Neural progenitor cell (in vitro differentiated cells): ENCODE results near the gene LBH. TPM values are rescaled to one million over a fixed set of nuclear protein-coding genes. Genes with fewer than 3 reads are reported as not detected.

ENCODE experiments used
- DNase-seq: peaks from one replicate; pipeline ENCODE4 v3.0.0-alpha.2; 2016; ENCODE audit warnings: low spot score
- H2AFZ ChIP-seq: fragments of 200-600 bp; sonication (generic); replicated peaks from 2 replicates; pipeline ENCODE4 v1.6.1; 2016; ENCODE audit warnings: antibody characterized with exemption
- H3F3A ChIP-seq: fragments of 200-600 bp; sonication (generic); 2 replicates; pipeline ENCODE4 v1.6.1; 2016; ENCODE audit warnings: antibody characterized with exemption, low read depth
- H3K27ac ChIP-seq: fragments of 200-600 bp; sonication (generic); 2 replicates; pipeline ENCODE4 v1.5.1; 2016; ENCODE audit warnings: mild to moderate bottlenecking
- H3K27me3 ChIP-seq: fragments of 200-600 bp; sonication (generic); 2 replicates; pipeline ENCODE4 v1.6.1; 2016; ENCODE audit warnings: mild to moderate bottlenecking, moderate library complexity
- H3K36me3 ChIP-seq: fragments of 200-600 bp; sonication (generic); 2 replicates; pipeline ENCODE4 v1.5.1; 2016
- H3K4me1 ChIP-seq: fragments of 200-600 bp; sonication (generic); 2 replicates; pipeline ENCODE4 v1.6.1; 2016; ENCODE audit warnings: mixed run types
- H3K4me2 ChIP-seq: fragments of 200-600 bp; sonication (generic); 2 replicates; pipeline ENCODE4 v1.6.1; 2016
- H3K4me3 ChIP-seq: fragments of 200-600 bp; sonication (generic); 2 replicates; pipeline ENCODE4 v1.5.1; 2016
- H3K79me2 ChIP-seq: fragments of 200-600 bp; sonication (generic); 2 replicates; pipeline ENCODE4 v1.6.1; 2016; ENCODE audit warnings: low read depth
- H3K9ac ChIP-seq: fragments of 200-600 bp; sonication (generic); 2 replicates; pipeline ENCODE4 v1.6.1; 2016
- H3K9me3 ChIP-seq: fragments of 200-600 bp; sonication (generic); 2 replicates; pipeline ENCODE4 v1.5.1; 2016; ENCODE audit warnings: low read depth
- H4K20me1 ChIP-seq: fragments of 200-600 bp; sonication (generic); 2 replicates; pipeline ENCODE4 v1.6.1; 2016; ENCODE audit warnings: low read depth
- H3K27ac Mint-ChIP-seq: 3 replicates; pipeline ENCODE4 v1.8.0; 2021; ENCODE audit warnings: mixed read lengths
- H3K27me3 Mint-ChIP-seq: 2 replicates; pipeline ENCODE4 v1.8.0; 2022; ENCODE audit warnings: low read depth, mild to moderate bottlenecking, inconsistent platforms, moderate library complexity, mixed read lengths; ENCODE audit not compliant: insufficient read depth
- H3K36me3 Mint-ChIP-seq: 3 replicates; pipeline ENCODE4 v1.8.0; 2021; ENCODE audit warnings: mixed read lengths
- H3K4me1 Mint-ChIP-seq: 3 replicates; pipeline ENCODE4 v1.8.0; 2021; ENCODE audit warnings: mixed read lengths
- H3K4me3 Mint-ChIP-seq: 3 replicates; pipeline ENCODE4 v1.8.0; 2021; ENCODE audit warnings: mild to moderate bottlenecking, moderate library complexity, mixed read lengths
- H3K9me3 Mint-ChIP-seq: 3 replicates; pipeline ENCODE4 v1.8.0; 2020; ENCODE audit warnings: mixed read lengths
- CTCF ChIP-seq: fragments of 200-600 bp; sonication (generic); IDR thresholded peaks from 2 replicates; pipeline ENCODE4 v1.5.1; 2017; ENCODE audit warnings: antibody characterized with exemption, mild to moderate bottlenecking
- EZH2 ChIP-seq: fragments of 200-600 bp; sonication (generic); IDR thresholded peaks from 2 replicates; pipeline ENCODE4 v1.6.1; 2017; ENCODE audit warnings: antibody characterized with exemption, mild to moderate bottlenecking, moderate library complexity
- EZH2phosphoT487 ChIP-seq: fragments of 200-600 bp; sonication (generic); IDR thresholded peaks from 2 replicates; pipeline ENCODE4 v1.6.1; 2017; ENCODE audit warnings: antibody characterized with exemption
- total RNA-seq: library from RNA; depleted of rRNA; stranded (reverse); fragments of >200 nt; gene quantifications from 2 replicates; pipeline ENCODE4 v1.2.3, GENCODE V29; 2015; ENCODE audit warnings: low replicate concordance

The LBH gene
- total RNA-seq, 1 donor from 2014 or later = 4.2 TPM

- Histone ChIP-seq H4K20me1 (no peaks in the 10 kb centered on the region), H3K27me3 (no peaks in the 10 kb centered on the region), H3F3A (peaks cover 3% of the 10 kb centered on the region), H3K4me2 (no peak overlapping the region), H3K27ac (no peak overlapping the region), H3K9ac (no peak overlapping the region), H3K4me1 (peaks cover 13% of the 10 kb centered on the region), H3K9me3 (no peaks in the 10 kb centered on the region), H3K4me3 (no peak overlapping the region), H3K79me2 (no peaks in the 10 kb centered on the region), H2AFZ (no peak overlapping the region), H3K36me3 (no peaks in the 10 kb centered on the region)
- Mint-ChIP-seq H3K9me3 (peaks cover 2% of the 10 kb centered on the region), H3K4me3 (no peak overlapping the region), H3K27me3 (no peaks in the 10 kb centered on the region), H3K36me3 (no peaks in the 10 kb centered on the region), H3K27ac (no peak overlapping the region), H3K4me1 (peaks cover 5% of the 10 kb centered on the region)
- no peak for TF ChIP-seq CTCF
- no peak for TF ChIP-seq EZH2phosphoT487
- TF ChIP-seq EZH2 = no peak
- no peak for DNase-seq
These were observed 43.0 kb upstream of the LBH start for GRCh38 chr2:30188292-30188691.

- Mint-ChIP-seq H3K27ac (no peak overlapping the region), H3K36me3 (no peaks in the 10 kb centered on the region), H3K4me1 (peaks cover 11% of the 10 kb centered on the region), H3K9me3 (peaks cover 2% of the 10 kb centered on the region), H3K4me3 (no peak overlapping the region), H3K27me3 (peaks cover 3% of the 10 kb centered on the region)
- Histone ChIP-seq H3K4me3 (no peak overlapping the region), H2AFZ (no peak overlapping the region), H3K9me3 (no peaks in the 10 kb centered on the region), H4K20me1 (no peaks in the 10 kb centered on the region), H3K9ac (no peak overlapping the region), H3K4me2 (no peak overlapping the region), H3K4me1 (peaks cover 28% of the 10 kb centered on the region), H3F3A (peaks cover 3% of the 10 kb centered on the region), H3K36me3 (no peaks in the 10 kb centered on the region), H3K79me2 (no peaks in the 10 kb centered on the region), H3K27me3 (no peaks in the 10 kb centered on the region), H3K27ac (no peak overlapping the region)
- no peak for DNase-seq
- no peak for TF ChIP-seq CTCF
- no peak for TF ChIP-seq EZH2
- no peak for TF ChIP-seq EZH2phosphoT487
These were observed 40.7 kb upstream of the LBH start for GRCh38 chr2:30190637-30191036.

- Mint-ChIP-seq H3K4me3 (no peak overlapping the region), H3K36me3 (no peaks in the 10 kb centered on the region)
- no peaks in the 10 kb centered on the region for H3K9me3 ChIP-seq
These were observed 40.2 kb upstream of the LBH start for GRCh38 chr2:30191107-30191506.

GRCh38 chr2:30191819-30192271 is 39.5 kb upstream of the LBH start:
- Mint-ChIP-seq H3K27ac (no peak overlapping the region), H3K4me1 (peaks cover 11% of the 10 kb centered on the region), H3K27me3 (peaks cover 3% of the 10 kb centered on the region), H3K4me3 (no peak overlapping the region), H3K9me3 (peaks cover 2% of the 10 kb centered on the region), H3K36me3 (no peaks in the 10 kb centered on the region)
- no peak overlapping the region for H3K4me3 ChIP-seq
- no peak overlapping the region for H3K9ac ChIP-seq
- TF ChIP-seq CTCF (no peak), EZH2phosphoT487 (no peak), EZH2 (no peak)
- no peak overlapping the region for H3K4me2 ChIP-seq
- no peaks in the 10 kb centered on the region for H3K79me2 ChIP-seq
- H3K27me3 ChIP-seq = no peaks in the 10 kb centered on the region
- DNase-seq = no peak
- H3K4me1 ChIP-seq = peaks cover 28% of the 10 kb centered on the region
- H3F3A ChIP-seq = peaks cover 3% of the 10 kb centered on the region
- H4K20me1 ChIP-seq = no peaks in the 10 kb centered on the region
- H3K9me3 ChIP-seq = no peaks in the 10 kb centered on the region
- no peaks in the 10 kb centered on the region for H3K36me3 ChIP-seq
- H3K27ac ChIP-seq = no peak overlapping the region
- no peak overlapping the region for H2AFZ ChIP-seq

More at GRCh38 chr2:30191107-30191506, 40.2 kb upstream of the LBH start:
- H3K9me3 Mint-ChIP-seq = peaks cover 2% of the 10 kb centered on the region
- H4K20me1 ChIP-seq = no peaks in the 10 kb centered on the region
- H3K9ac ChIP-seq = no peak overlapping the region
- TF ChIP-seq EZH2phosphoT487 = no peak
- H3K27me3 ChIP-seq = no peaks in the 10 kb centered on the region
- H3K27ac ChIP-seq = no peak overlapping the region
- H3K4me1 ChIP-seq = peaks cover 28% of the 10 kb centered on the region
- peaks cover 11% of the 10 kb centered on the region for H3K4me1 Mint-ChIP-seq
- no peak overlapping the region for H2AFZ ChIP-seq
- no peaks in the 10 kb centered on the region for H3K36me3 ChIP-seq
- no peak for DNase-seq
- no peak overlapping the region for H3K4me2 ChIP-seq
- H3K79me2 ChIP-seq = no peaks in the 10 kb centered on the region
- H3K27me3 Mint-ChIP-seq = peaks cover 3% of the 10 kb centered on the region
- H3K4me3 ChIP-seq = no peak overlapping the region
- H3F3A ChIP-seq = peaks cover 3% of the 10 kb centered on the region
- no peak overlapping the region for H3K27ac Mint-ChIP-seq
